ENCODE results near the gene CFAP119. TPM values are rescaled to one million over a fixed set of nuclear protein-coding genes. Genes with fewer than 3 reads are reported as not detected.
"Not testable (repeated sequence)": the region's sequence is repeated elsewhere in the genome, so short reads cannot be mapped to it uniquely, and the experiment has no call there.

CFAP119 gene
- total RNA-seq (2014; rRNA removed), result 8.6 and 9.6 TPM in 2 replicates
- percentile 40 among the genes with signal in this experiment for Bru-seq, nascent RNA
- BruChase-seq, experiment 1, labeled RNA remaining after a 6-hour chase, result percentile 42 among the genes with signal in this experiment
- percentile 38 among the genes with signal in this experiment for BruChase-seq, experiment 2, labeled RNA remaining after a 2-hour chase
- long read RNA-seq, partial matches to known transcripts, result 0 of 7 reads
- long read RNA-seq, other reads (novel, unspliced or antisense), result 5 of 7 reads

GRCh38 chr16:30761928-30762902 lies at the start of gene CFAP119, which contains the start of gene RNF40:
CFAP119 (minus strand) TSS chr16:30762062; CDS start chr16:30761748, 314 bp downstream.
RNF40 (plus strand) TSS chr16:30762322; CDS start chr16:30762546, 224 bp downstream.
- H3K9me3 ChIP-seq (ENCODE audit: low read length), result no peaks in the 10 kb centered on the region

GRCh38 chr16:30809675-30810074 lies 47.8 kb upstream of the CFAP119 start:
- H3F3A ChIP-seq (ENCODE audit: low read length, unreplicated experiment); H3K27ac ChIP-seq (ENCODE audit: low read length); H3K9ac ChIP-seq (ENCODE audit: low read length); H3K4me2 ChIP-seq (ENCODE audit: low read length); BruUV-seq (replicated peaks); H3K9me2 ChIP-seq (replicated peaks; ENCODE audit: low read length); H4K20me1 ChIP-seq (ENCODE audit: low read length); H3K36me3 ChIP-seq (ENCODE audit: low read depth, low read length); H3K79me2 ChIP-seq (ENCODE audit: low read length); H3K27me3 ChIP-seq (ENCODE audit: low read length); POLR2A ChIA-PET (ENCODE audit: unreplicated experiment); DNase-seq; intact Hi-C loops (cut with micrococcal nuclease); H3K9me3 ChIP-seq (ENCODE audit: low read length); ATAC-seq; CTCF ChIA-PET; H2AFZ ChIP-seq (ENCODE audit: low read length); H3K4me3 ChIP-seq (ENCODE audit: low read length): not testable (repeated sequence)
- peaks cover 16% of the 10 kb centered on the region for H3K4me1 ChIP-seq (ENCODE audit: insufficient read depth, low read length)

More at GRCh38 chr16:30761928-30762902, at the start of gene CFAP119, which contains the start of gene RNF40:
- H3K4me3 ChIP-seq (ENCODE audit: low read length), result peak within 1 kb of the TSS; percentile 82
- TSS peak; percentile 72 for BruUV-seq (replicated peaks)
- H3K9me2 ChIP-seq (replicated peaks; ENCODE audit: low read length), result no peaks in the 10 kb centered on the region
- H3K36me3 ChIP-seq (ENCODE audit: low read depth, low read length), result peaks cover 16% of the 10 kb centered on the region; the same call in 1 of the 2 replicates
- peak within 1 kb of the TSS; percentile 27 for H3K27ac ChIP-seq (ENCODE audit: low read length)
- peak within 1 kb of the TSS; percentile 93 for H3K4me2 ChIP-seq (ENCODE audit: low read length)
- peaks cover 20% of the 10 kb centered on the region for H3K4me1 ChIP-seq (ENCODE audit: insufficient read depth, low read length)
- TF ChIP-seq EZH2 (IDR thresholded peaks at IDR 0.05; ENCODE audit: low read length, unreplicated experiment) (no peak), EZH2phosphoT487 (IDR thresholded peaks at IDR 0.05; ENCODE audit: borderline replicate concordance, low read length) (no peak)
- TF ChIP-seq, protein P1, sequence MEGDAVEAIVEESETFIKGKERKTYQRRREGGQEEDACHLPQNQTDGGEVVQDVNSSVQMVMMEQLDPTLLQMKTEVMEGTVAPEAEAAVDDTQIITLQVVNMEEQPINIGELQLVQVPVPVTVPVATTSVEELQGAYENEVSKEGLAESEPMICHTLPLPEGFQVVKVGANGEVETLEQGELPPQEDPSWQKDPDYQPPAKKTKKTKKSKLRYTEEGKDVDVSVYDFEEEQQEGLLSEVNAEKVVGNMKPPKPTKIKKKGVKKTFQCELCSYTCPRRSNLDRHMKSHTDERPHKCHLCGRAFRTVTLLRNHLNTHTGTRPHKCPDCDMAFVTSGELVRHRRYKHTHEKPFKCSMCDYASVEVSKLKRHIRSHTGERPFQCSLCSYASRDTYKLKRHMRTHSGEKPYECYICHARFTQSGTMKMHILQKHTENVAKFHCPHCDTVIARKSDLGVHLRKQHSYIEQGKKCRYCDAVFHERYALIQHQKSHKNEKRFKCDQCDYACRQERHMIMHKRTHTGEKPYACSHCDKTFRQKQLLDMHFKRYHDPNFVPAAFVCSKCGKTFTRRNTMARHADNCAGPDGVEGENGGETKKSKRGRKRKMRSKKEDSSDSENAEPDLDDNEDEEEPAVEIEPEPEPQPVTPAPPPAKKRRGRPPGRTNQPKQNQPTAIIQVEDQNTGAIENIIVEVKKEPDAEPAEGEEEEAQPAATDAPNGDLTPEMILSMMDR (conservative IDR thresholded peaks at IDR 0.05; ENCODE audit: low read depth, low read length), result no peak
- ChIA-PET POLR2A (ENCODE audit: unreplicated experiment) (no interaction called here), CTCF (interaction anchor here (0.5 kb wide), 1 partner anchor 170 kb away, joined by 6 read pairs; no protein-coding TSS in a partner anchor)
- peak within 1 kb of the TSS; percentile 78 for H2AFZ ChIP-seq (ENCODE audit: low read length)
- no peaks in the 10 kb centered on the region for H3K27me3 ChIP-seq (ENCODE audit: low read length)
- peaks cover 33% of the 10 kb centered on the region for H3K79me2 ChIP-seq (ENCODE audit: low read length)
- intact Hi-C loops (cut with micrococcal nuclease), result loop anchor here (2.0 to 5.0 kb wide), 2 partner anchors 21 to 105 kb away; partner anchors contain the start of gene FBRS
- DNase-seq (peak; percentile 96), ATAC-seq (peak; percentile 90)
- peaks cover 4% of the 10 kb centered on the region; the same call in 1 of the 2 replicates for H4K20me1 ChIP-seq (ENCODE audit: low read length)
- H3K9ac ChIP-seq (ENCODE audit: low read length), result peak within 1 kb of the TSS; percentile 84
- H3F3A ChIP-seq (ENCODE audit: low read length, unreplicated experiment), result no peaks in the 10 kb centered on the region

DNA sequence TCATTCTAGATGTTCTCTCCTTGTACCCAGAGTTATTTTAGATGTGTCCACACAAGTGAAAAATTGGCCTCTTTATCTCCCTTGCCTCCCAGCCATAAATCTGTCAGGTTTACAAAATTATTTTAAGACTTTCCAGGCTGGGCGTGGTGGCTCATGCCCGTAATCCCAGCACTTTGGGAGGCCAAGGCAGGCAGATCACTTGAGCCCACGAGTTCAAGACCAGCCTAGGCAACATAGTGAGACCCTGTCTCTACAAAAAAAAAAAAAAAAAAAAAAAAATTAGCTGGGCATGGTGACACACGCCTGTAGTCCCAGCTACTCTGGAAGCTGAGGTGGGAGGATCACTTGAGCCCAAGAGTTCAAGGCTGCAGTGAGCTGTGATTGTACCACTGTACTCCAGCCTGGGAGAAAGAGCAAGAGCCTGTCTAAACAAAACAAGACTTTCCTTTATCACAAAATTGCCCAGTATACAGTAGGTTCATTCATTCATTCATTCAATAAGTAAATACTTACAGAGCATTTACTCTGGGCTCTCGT lies 47.1 kb upstream of the CFAP119 start:
- BruUV-seq (replicated peaks); H3K79me2 ChIP-seq (ENCODE audit: low read length); H3K9ac ChIP-seq (ENCODE audit: low read length); H3K27ac ChIP-seq (ENCODE audit: low read length); H4K20me1 ChIP-seq (ENCODE audit: low read length); POLR2A ChIA-PET (ENCODE audit: unreplicated experiment); H3K9me2 ChIP-seq (replicated peaks; ENCODE audit: low read length); H3K4me3 ChIP-seq (ENCODE audit: low read length); DNase-seq; H2AFZ ChIP-seq (ENCODE audit: low read length); H3F3A ChIP-seq (ENCODE audit: low read length, unreplicated experiment); H3K4me2 ChIP-seq (ENCODE audit: low read length); H3K9me3 ChIP-seq (ENCODE audit: low read length); intact Hi-C loops (cut with micrococcal nuclease); ATAC-seq; H3K36me3 ChIP-seq (ENCODE audit: low read depth, low read length); H3K27me3 ChIP-seq (ENCODE audit: low read length); CTCF ChIA-PET: not testable (repeated sequence)
- peaks cover 13% of the 10 kb centered on the region for H3K4me1 ChIP-seq (ENCODE audit: insufficient read depth, low read length)
